Measurements from ENCODE around the gene SLC35F5. TPM values are rescaled to one million over a fixed set of nuclear protein-coding genes. Genes with fewer than 3 reads are reported as not detected.

Gene SLC35F5
- total and polyA plus RNA-seq, 2 of the 13 experiments (the other 11 are each of a cell fraction or from before 2014, with no cell fraction given), result 139 to 174 TPM

DNA sequence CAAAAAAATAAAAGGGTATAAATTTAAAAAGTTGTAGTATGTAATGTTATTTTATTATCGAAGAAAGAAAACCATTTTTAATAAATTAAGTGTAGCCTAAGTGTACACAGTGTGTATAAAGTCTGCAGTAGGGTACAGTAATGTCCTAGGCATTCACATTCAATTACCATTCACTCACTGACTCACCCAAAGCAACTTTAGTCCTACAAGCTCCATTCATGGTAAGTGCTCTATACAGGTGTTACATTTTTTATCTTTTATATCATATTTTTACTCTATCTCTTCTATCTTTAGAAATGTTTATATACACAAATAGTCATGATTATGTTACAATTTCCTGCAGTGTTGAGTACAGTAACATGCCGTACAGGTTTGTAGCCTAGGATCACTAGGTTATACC is 69.9 kb downstream of the SLC35F5 start (continued):
- TF ChIP-seq, protein P1, sequence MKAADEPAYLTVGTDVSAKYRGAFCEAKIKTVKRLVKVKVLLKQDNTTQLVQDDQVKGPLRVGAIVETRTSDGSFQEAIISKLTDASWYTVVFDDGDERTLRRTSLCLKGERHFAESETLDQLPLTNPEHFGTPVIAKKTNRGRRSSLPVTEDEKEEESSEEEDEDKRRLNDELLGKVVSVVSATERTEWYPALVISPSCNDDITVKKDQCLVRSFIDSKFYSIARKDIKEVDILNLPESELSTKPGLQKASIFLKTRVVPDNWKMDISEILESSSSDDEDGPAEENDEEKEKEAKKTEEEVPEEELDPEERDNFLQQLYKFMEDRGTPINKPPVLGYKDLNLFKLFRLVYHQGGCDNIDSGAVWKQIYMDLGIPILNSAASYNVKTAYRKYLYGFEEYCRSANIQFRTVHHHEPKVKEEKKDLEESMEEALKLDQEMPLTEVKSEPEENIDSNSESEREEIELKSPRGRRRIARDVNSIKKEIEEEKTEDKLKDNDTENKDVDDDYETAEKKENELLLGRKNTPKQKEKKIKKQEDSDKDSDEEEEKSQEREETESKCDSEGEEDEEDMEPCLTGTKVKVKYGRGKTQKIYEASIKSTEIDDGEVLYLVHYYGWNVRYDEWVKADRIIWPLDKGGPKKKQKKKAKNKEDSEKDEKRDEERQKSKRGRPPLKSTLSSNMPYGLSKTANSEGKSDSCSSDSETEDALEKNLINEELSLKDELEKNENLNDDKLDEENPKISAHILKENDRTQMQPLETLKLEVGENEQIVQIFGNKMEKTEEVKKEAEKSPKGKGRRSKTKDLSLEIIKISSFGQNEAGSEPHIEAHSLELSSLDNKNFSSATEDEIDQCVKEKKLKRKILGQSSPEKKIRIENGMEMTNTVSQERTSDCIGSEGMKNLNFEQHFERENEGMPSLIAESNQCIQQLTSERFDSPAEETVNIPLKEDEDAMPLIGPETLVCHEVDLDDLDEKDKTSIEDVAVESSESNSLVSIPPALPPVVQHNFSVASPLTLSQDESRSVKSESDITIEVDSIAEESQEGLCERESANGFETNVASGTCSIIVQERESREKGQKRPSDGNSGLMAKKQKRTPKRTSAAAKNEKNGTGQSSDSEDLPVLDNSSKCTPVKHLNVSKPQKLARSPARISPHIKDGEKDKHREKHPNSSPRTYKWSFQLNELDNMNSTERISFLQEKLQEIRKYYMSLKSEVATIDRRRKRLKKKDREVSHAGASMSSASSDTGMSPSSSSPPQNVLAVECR (CRISPR knock-in tag; IDR thresholded peaks at IDR 0.05; ENCODE audit: borderline replicate concordance), result no peak
- TF ChIP-seq ZNF589 (CRISPR knock-in tag; conservative IDR thresholded peaks at IDR 0.05) (no peak), EHMT2 (IDR thresholded peaks at IDR 0.05; ENCODE audit: borderline replicate concordance, low read depth, low read length) (no peak), ZNF772 (CRISPR knock-in tag; IDR thresholded peaks at IDR 0.05) (no peak), MED1 (CRISPR knock-in tag; IDR thresholded peaks at IDR 0.05) (no peak)
- TF ChIP-seq, protein P2, sequence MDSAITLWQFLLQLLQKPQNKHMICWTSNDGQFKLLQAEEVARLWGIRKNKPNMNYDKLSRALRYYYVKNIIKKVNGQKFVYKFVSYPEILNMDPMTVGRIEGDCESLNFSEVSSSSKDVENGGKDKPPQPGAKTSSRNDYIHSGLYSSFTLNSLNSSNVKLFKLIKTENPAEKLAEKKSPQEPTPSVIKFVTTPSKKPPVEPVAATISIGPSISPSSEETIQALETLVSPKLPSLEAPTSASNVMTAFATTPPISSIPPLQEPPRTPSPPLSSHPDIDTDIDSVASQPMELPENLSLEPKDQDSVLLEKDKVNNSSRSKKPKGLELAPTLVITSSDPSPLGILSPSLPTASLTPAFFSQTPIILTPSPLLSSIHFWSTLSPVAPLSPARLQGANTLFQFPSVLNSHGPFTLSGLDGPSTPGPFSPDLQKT (CRISPR knock-in tag; IDR thresholded peaks at IDR 0.05; ENCODE audit: borderline replicate concordance), result no peak

DNA sequence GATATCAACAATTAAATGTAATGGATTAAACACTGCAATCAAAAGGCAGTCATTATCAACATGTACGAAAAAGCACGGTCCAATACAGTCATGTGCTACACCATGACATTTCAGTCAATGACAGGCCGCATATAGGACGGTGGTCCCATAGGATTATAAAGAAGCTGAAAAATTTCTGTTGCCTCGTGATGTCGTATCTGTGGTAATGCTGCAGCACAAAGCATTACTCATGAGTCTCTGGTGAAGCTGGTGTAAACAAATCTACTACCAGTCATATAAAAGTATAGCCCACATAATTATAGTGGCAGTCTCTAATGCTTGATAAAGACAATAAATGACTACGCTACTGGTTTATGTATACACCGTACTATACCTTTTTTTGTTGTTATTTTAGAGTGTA is 71.0 kb downstream of the SLC35F5 start:
- ChIA-PET POLR2A (no interaction called here), CTCF (ENCODE audit: low intra/inter-chr PET ratio, low total read pairs) (no interaction called here)
- no peak overlapping the region for H2AFZ ChIP-seq (ENCODE audit: low read length)
- H3K4me3 ChIP-seq (replicated peaks in 1 of 3; ENCODE audit: insufficient read depth in 1 of 3, low read depth in 2 of 3, low read length in 3 of 3), result no peak overlapping the region
- H3K9ac ChIP-seq (ENCODE audit: insufficient read depth, low read depth, low read length), result no peak overlapping the region
- BruUV-seq (replicated peaks), result no TSS peak
- no peaks in the 10 kb centered on the region for H3K36me3 ChIP-seq (replicated peaks in 1 of 2; ENCODE audit: control insufficient read depth in 1 of 2, insufficient read depth in 2 of 2, low read length in 2 of 2)
- no peak overlapping the region for H3K4me2 ChIP-seq (ENCODE audit: low read depth, low read length)
- no peaks in the 10 kb centered on the region for H3K4me1 ChIP-seq (ENCODE audit: insufficient read depth, low read length)
- intact Hi-C loops (cut with micrococcal nuclease; ENCODE audit: unreplicated experiment) (no loop called here), in situ Hi-C loops (cut with HindIII; ENCODE audit: extremely low pct_ligation_motif_present, low pct_unique_long_range_greater_than_20kb) (no loop called here)
- no peak for DNase-seq (ENCODE audit: low spot score)
- H4K20me1 ChIP-seq (ENCODE audit: insufficient read depth, low read length), result no peaks in the 10 kb centered on the region
- 50% methylated on average over 8 of the region's 8 CpGs for WGBS (ENCODE audit: low lambda C conversion rate)
- no peaks in the 10 kb centered on the region for H3K27me3 ChIP-seq (ENCODE audit: control insufficient read depth in 1 of 2, insufficient read depth in 2 of 2, low read length in 2 of 2)
- H3K79me2 ChIP-seq (ENCODE audit: insufficient read depth, low read length), result no peaks in the 10 kb centered on the region
- no peak overlapping the region for H3K27ac ChIP-seq (ENCODE audit: extremely low read length, insufficient read depth, low read length)
- FAIRE-seq, result no peak
- H3K9me3 ChIP-seq (ENCODE audit: low read length), result no peaks in the 10 kb centered on the region
- ATAC-seq, result no peak
- TF ChIP-seq DPF2 (CRISPR knock-in tag; IDR thresholded peaks at IDR 0.05; ENCODE audit: borderline replicate concordance, low read depth), result no peak
- TF ChIP-seq ZNF432 (CRISPR knock-in tag; IDR thresholded peaks at IDR 0.05; ENCODE audit: borderline replicate concordance), result no peak
- TF ChIP-seq, protein P3, sequence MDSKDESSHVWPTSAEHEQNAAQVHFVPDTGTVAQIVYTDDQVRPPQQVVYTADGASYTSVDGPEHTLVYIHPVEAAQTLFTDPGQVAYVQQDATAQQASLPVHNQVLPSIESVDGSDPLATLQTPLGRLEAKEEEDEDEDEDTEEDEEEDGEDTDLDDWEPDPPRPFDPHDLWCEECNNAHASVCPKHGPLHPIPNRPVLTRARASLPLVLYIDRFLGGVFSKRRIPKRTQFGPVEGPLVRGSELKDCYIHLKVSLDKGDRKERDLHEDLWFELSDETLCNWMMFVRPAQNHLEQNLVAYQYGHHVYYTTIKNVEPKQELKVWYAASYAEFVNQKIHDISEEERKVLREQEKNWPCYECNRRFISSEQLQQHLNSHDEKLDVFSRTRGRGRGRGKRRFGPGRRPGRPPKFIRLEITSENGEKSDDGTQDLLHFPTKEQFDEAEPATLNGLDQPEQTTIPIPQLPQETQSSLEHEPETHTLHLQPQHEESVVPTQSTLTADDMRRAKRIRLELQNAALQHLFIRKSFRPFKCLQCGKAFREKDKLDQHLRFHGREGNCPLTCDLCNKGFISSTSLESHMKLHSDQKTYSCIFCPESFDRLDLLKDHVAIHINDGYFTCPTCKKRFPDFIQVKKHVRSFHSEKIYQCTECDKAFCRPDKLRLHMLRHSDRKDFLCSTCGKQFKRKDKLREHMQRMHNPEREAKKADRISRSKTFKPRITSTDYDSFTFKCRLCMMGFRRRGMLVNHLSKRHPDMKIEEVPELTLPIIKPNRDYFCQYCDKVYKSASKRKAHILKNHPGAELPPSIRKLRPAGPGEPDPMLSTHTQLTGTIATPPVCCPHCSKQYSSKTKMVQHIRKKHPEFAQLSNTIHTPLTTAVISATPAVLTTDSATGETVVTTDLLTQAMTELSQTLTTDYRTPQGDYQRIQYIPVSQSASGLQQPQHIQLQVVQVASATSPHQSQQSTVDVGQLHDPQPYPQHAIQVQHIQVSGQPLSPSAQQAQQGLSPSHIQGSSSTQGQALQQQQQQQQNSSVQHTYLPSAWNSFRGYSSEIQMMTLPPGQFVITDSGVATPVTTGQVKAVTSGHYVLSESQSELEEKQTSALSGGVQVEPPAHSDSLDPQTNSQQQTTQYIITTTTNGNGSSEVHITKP (CRISPR knock-in tag; IDR thresholded peaks at IDR 0.05; ENCODE audit: low read depth), result no peak
- TF ChIP-seq, protein P4, sequence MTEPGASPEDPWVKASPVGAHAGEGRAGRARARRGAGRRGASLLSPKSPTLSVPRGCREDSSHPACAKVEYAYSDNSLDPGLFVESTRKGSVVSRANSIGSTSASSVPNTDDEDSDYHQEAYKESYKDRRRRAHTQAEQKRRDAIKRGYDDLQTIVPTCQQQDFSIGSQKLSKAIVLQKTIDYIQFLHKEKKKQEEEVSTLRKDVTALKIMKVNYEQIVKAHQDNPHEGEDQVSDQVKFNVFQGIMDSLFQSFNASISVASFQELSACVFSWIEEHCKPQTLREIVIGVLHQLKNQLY (CRISPR knock-in tag; IDR thresholded peaks at IDR 0.05), result no peak
- TF ChIP-seq ZNF44 (CRISPR knock-in tag; IDR thresholded peaks at IDR 0.05), result no peak
- TF ChIP-seq, protein P5, sequence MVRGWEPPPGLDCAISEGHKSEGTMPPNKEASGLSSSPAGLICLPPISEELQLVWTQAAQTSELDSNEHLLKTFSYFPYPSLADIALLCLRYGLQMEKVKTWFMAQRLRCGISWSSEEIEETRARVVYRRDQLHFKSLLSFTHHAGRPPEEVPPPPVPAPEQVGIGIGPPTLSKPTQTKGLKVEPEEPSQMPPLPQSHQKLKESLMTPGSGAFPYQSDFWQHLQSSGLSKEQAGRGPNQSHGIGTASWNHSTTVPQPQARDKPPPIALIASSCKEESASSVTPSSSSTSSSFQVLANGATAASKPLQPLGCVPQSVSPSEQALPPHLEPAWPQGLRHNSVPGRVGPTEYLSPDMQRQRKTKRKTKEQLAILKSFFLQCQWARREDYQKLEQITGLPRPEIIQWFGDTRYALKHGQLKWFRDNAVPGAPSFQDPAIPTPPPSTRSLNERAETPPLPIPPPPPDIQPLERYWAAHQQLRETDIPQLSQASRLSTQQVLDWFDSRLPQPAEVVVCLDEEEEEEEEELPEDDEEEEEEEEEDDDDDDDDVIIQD (CRISPR knock-in tag; IDR thresholded peaks at IDR 0.05; ENCODE audit: low read depth), result no peak
